ENCODE results near the gene PGM2.
A peak's percentile ranks its signal among the peaks of the same experiment; 100 is the strongest.

The PGM2 gene

DNA sequence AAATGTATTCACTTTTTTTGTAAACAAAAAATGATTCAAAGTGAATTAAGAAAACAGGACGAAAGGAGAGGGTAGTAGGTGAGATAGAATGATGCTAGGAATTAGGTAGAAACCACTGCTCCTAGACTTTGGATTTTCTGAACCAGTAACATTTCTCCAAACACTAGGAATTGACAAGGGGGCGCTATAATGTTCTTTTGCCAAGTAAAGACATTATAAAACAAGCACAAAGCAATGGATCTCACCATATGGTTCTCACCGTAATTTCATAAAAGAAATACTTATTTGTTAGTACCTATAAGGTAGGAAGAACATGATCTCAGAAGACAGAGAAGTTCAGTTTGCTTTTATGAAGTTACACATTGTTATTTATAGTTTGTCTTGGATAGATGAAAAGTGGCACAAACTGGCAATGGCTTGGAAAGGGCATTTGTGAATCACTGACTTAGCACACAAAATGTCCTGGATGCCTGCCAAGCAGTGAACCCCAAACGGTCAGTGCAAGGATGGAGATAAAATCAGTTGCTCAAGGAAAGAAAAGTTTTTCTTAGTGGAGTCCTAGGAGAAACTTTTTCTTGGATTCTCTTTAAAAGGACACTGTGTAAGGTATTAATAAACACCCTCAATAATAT, 56.3 kb downstream of the PGM2 start:
- Histone ChIP-seq H3K4me3 (replicated peaks; ENCODE audit: low read depth, low read length) (no peak overlapping the region), H3K27me3 (replicated peaks; ENCODE audit: control insufficient read depth, insufficient read depth, low read length) (no peaks in the 10 kb centered on the region), H3K36me3 (ENCODE audit: control insufficient read depth, insufficient read depth, low read length) (no peaks in the 10 kb centered on the region)
- TF ChIP-seq, protein P1, sequence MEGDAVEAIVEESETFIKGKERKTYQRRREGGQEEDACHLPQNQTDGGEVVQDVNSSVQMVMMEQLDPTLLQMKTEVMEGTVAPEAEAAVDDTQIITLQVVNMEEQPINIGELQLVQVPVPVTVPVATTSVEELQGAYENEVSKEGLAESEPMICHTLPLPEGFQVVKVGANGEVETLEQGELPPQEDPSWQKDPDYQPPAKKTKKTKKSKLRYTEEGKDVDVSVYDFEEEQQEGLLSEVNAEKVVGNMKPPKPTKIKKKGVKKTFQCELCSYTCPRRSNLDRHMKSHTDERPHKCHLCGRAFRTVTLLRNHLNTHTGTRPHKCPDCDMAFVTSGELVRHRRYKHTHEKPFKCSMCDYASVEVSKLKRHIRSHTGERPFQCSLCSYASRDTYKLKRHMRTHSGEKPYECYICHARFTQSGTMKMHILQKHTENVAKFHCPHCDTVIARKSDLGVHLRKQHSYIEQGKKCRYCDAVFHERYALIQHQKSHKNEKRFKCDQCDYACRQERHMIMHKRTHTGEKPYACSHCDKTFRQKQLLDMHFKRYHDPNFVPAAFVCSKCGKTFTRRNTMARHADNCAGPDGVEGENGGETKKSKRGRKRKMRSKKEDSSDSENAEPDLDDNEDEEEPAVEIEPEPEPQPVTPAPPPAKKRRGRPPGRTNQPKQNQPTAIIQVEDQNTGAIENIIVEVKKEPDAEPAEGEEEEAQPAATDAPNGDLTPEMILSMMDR (IDR thresholded peaks at IDR 0.05; ENCODE audit: insufficient read depth, low read length, poor library complexity, severe bottlenecking), result peak; percentile 15
- no peak for DNase-seq (ENCODE audit: extremely low read depth, insufficient read length)

DNA sequence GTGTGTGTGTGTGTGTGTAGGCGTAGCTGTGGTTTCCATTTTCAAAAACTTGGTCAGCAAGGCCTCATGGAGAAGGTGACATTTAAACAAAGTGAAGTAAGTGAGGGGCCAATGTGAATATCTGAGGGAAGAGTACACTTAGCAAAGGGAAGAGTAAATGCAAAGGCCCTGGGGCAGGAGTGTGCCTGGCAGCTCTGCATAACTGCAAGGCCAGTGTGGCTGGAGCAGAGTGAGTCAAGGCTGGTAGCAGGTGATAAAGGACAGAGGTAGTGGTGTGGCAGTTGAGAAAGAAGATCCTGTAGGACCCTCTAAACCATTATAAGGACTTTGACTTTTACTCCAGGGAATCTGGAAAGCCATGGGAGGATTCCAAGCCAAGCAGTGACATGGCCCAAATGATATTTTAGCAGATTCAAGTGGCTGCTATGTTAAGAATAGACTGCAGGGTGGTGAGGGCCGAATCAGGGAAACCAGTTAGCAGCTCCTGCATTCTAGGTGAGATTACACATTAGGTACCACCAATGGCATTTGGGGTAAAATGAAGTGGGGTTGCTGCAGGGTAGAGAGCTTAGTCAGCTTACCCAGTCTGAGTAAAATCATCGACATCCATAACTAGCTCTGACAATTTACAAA, 58.5 kb downstream of the PGM2 start:
- no peak for DNase-seq (ENCODE audit: extremely low read depth, insufficient read length)
- no peaks in the 10 kb centered on the region for H3K36me3 ChIP-seq (ENCODE audit: control insufficient read depth, insufficient read depth, low read length)
- TF ChIP-seq, protein P1 (IDR thresholded peaks at IDR 0.05; ENCODE audit: insufficient read depth, low read length, poor library complexity, severe bottlenecking), result no peak
- H3K27me3 ChIP-seq (replicated peaks; ENCODE audit: control insufficient read depth, insufficient read depth, low read length), result no peaks in the 10 kb centered on the region
- H3K4me3 ChIP-seq (replicated peaks; ENCODE audit: low read depth, low read length), result no peak overlapping the region

GRCh38 chr4:37885496-37885895, 59.0 kb downstream of the PGM2 start:
- no peak overlapping the region for H3K4me3 ChIP-seq (replicated peaks; ENCODE audit: low read depth, low read length)
- H3K27me3 ChIP-seq (replicated peaks; ENCODE audit: control insufficient read depth, insufficient read depth, low read length), result no peaks in the 10 kb centered on the region
- no peak for DNase-seq (ENCODE audit: extremely low read depth, insufficient read length)
- H3K36me3 ChIP-seq (ENCODE audit: control insufficient read depth, insufficient read depth, low read length), result no peaks in the 10 kb centered on the region
- TF ChIP-seq, protein P1 (IDR thresholded peaks at IDR 0.05; ENCODE audit: insufficient read depth, low read length, poor library complexity, severe bottlenecking), result no peak

- Histone ChIP-seq H3K36me3 (ENCODE audit: control insufficient read depth, insufficient read depth, low read length) (no peaks in the 10 kb centered on the region), H3K4me3 (replicated peaks; ENCODE audit: low read depth, low read length) (peak overlapping the region; percentile 71), H3K27me3 (replicated peaks; ENCODE audit: control insufficient read depth, insufficient read depth, low read length) (no peaks in the 10 kb centered on the region)
- TF ChIP-seq, protein P1 (IDR thresholded peaks at IDR 0.05; ENCODE audit: insufficient read depth, low read length, poor library complexity, severe bottlenecking), result peak; percentile 15
- DNase-seq (ENCODE audit: extremely low read depth, insufficient read length), result peak; percentile 10
These were observed 63.6 kb downstream of the PGM2 start for GRCh38 chr4:37889849-37890800.

- Histone ChIP-seq H3K4me3 (replicated peaks; ENCODE audit: low read depth, low read length) (peak within 1 kb of the TSS; percentile 71), H3K27me3 (replicated peaks; ENCODE audit: control insufficient read depth, insufficient read depth, low read length) (no peaks in the 10 kb centered on the region), H3K36me3 (ENCODE audit: control insufficient read depth, insufficient read depth, low read length) (no peaks in the 10 kb centered on the region)
- TF ChIP-seq, protein P1 (IDR thresholded peaks at IDR 0.05; ENCODE audit: insufficient read depth, low read length, poor library complexity, severe bottlenecking), result no peak
- peak; percentile 73 for DNase-seq (ENCODE audit: extremely low read depth, insufficient read length)
These were observed 64.3 kb downstream of the PGM2 start, which contains the start of gene TBC1D1 for GRCh38 chr4:37890801-37891259. Gene TBC1D1, plus strand, starts transcription at chr4:37891084. Its CDS starts 11,012 bp downstream, at chr4:37902096.

Measured in GM06990 (cell line).